Skeletal muscle tissue (tissue), 4 donors: ENCODE data around the gene DNAJC5G. TPM values are rescaled to one million over a fixed set of nuclear protein-coding genes. Genes with fewer than 3 reads are reported as not detected.

Experiments used
- H3K27ac ChIP-seq: one replicate; pipeline ENCODE4 v1.7.0; 2013; ENCODE audit warnings: mild to moderate bottlenecking, low read depth, low read length, inconsistent platforms
- H3K27me3 ChIP-seq, 3 donors: one replicate each; pipeline ENCODE4 v1.7.0; 2013; ENCODE audit warnings: low read length in 3 of 3; ENCODE audit not compliant: control insufficient read depth in 3 of 3, insufficient read depth in 3 of 3
- H3K36me3 ChIP-seq, 3 donors: one replicate each; pipeline ENCODE4 v1.7.0; 2013; ENCODE audit warnings: low read length in 3 of 3; ENCODE audit not compliant: control insufficient read depth in 3 of 3, insufficient read depth in 3 of 3
- H3K4me1 ChIP-seq, 3 donors: one replicate each; pipeline ENCODE4 v1.7.0; 2013; ENCODE audit warnings: low read length in 3 of 3, mild to moderate bottlenecking in 3 of 3; ENCODE audit not compliant: control insufficient read depth in 3 of 3, insufficient read depth in 3 of 3
- H3K4me3 ChIP-seq, 3 donors: one replicate each; pipeline ENCODE4 v1.7.0; 2013; ENCODE audit warnings: low read length in 3 of 3
- H3K9ac ChIP-seq, 3 donors: one replicate each; pipeline ENCODE4 v1.7.0; 2013; ENCODE audit warnings: low read length in 3 of 3, mild to moderate bottlenecking in 3 of 3, moderate library complexity in 2 of 3, low read depth in 1 of 3
- H3K9me3 ChIP-seq, 3 donors: one replicate each; pipeline ENCODE4 v1.7.0; 2013; ENCODE audit warnings: low read length in 3 of 3; ENCODE audit not compliant: control insufficient read depth in 3 of 3
- total RNA-seq: library from RNA; depleted of rRNA; stranded (reverse); fragments of >200 nt; gene quantifications from one replicate; pipeline ENCODE4 v1.2.3, GENCODE V29; 2014
- donor health status: Osteomylitis.

Gene DNAJC5G
- total RNA-seq, 1 donor from 2014 or later = under 0.01 TPM

- peaks cover 8 to 33% (median 30%) of the 10 kb centered on the region in 3 donors for H3K4me1 ChIP-seq
- no peaks in the 10 kb centered on the region for H3K9me3 ChIP-seq
- no peak overlapping the region for H3K9ac ChIP-seq
- peaks cover 4 to 29% (median 14%) of the 10 kb centered on the region in 3 donors for H3K27me3 ChIP-seq
- no peak overlapping the region for H3K27ac ChIP-seq
- H3K36me3 ChIP-seq = peaks cover 36 to 45% (median 41%) of the 10 kb centered on the region in 3 donors
- H3K4me3 ChIP-seq = no peak overlapping the region
These were observed 30.3 kb downstream of the DNAJC5G start for GRCh38 chr2:27305516-27305915.

DNA sequence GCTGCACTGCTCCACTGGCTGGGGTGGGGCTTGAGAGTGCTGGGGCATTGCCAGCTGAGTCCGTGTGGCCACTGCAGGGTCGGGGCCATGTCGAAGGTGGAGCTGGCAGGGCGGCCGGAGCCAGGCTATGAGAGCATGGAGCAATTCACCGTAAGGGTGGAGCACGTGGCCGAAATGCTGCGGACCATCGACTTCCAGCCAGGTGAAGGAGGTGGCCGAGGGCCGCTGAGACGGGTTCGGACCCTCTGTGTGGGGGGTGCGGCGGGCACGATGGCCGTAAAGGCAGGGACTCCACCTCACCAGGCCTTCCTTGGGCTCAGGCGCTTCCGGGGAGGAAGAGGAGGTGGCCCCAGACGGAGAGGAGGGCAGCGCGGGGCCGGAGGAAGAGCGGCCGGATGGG, 30.9 kb downstream of the DNAJC5G start:
- Histone ChIP-seq H3K4me1 (peaks cover 8 to 33% (median 30%) of the 10 kb centered on the region in 3 donors), H3K27ac (peak overlapping the region; percentile 2), H3K27me3 (peaks cover 4 to 29% (median 14%) of the 10 kb centered on the region in 3 donors), H3K36me3 (peaks cover 36 to 42% (median 38%) of the 10 kb centered on the region in 3 donors), H3K4me3 (no peak overlapping the region), H3K9ac (no peak overlapping the region), H3K9me3 (no peaks in the 10 kb centered on the region)

DNA sequence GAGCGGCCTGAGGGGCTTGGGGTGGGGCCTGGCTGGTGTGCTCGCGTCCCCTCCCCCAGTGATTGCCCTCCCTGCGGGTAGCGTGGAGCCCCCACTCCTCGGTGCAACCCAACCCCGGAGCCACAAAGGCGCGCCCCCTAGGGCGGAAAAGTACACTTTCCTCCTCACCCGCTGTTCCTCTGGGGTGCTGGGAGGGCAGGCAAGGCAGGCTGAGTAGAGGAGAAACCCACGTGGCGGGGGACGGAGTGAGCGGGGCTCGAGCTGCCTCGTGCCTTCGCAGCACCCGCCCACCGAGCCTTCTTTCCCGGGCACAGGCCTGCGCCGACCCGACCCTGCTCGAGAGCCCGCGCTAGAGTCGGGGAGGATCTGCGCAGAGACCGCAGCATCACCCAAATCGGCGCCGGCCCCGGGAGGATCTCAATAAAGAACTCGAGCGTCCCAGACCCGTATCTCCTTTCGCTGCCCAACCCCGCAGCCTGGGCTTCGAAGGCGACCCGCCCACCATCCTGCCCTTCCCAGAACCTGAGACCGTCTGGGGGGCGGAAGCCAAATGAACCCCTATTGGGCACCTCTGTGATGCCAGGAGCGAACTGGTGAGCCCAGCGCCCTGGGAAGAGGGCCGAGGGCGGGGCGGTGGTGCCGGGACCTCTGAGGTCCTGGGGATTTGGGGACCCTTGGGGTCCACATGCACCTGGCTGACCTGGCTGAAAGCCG, 31.5 kb downstream of the DNAJC5G start:
- no peak overlapping the region for H3K9ac ChIP-seq
- H3K27ac ChIP-seq = no peak overlapping the region
- peaks cover 34 to 38% (median 38%) of the 10 kb centered on the region in 3 donors for H3K36me3 ChIP-seq
- peaks cover 4 to 29% (median 14%) of the 10 kb centered on the region in 3 donors for H3K27me3 ChIP-seq
- no peak overlapping the region for H3K4me3 ChIP-seq
- H3K9me3 ChIP-seq = no peaks in the 10 kb centered on the region
- peaks cover 8 to 33% (median 30%) of the 10 kb centered on the region in 3 donors for H3K4me1 ChIP-seq

DNA sequence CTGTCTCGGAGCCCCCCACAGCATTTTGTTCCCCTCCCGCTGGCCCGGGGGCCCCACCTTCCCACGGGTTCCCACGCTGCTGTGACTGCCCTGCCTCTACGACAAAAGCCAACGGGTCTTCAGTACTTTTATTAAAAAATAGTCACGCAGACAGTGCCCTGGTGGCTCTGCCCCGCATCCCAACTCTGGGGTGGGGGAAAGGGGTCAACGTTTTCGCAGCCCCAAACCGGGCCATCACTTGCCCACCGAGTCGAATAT, 32.0 kb downstream of the DNAJC5G start:
- Histone ChIP-seq H3K36me3 (peaks cover 37 to 38% (median 38%) of the 10 kb centered on the region in 3 donors), H3K27me3 (peaks cover 4 to 29% (median 14%) of the 10 kb centered on the region in 3 donors), H3K9ac (no peak overlapping the region), H3K4me1 (peaks cover 8 to 33% (median 30%) of the 10 kb centered on the region in 3 donors), H3K27ac (no peak overlapping the region), H3K4me3 (no peak overlapping the region), H3K9me3 (no peaks in the 10 kb centered on the region)

GRCh38 chr2:27307545-27308358, 32.5 kb downstream of the DNAJC5G start:
- H3K9ac ChIP-seq = peak overlapping the region in 1 of 3 donors; percentile 45
- peaks cover 7 to 30% (median 30%) of the 10 kb centered on the region in 3 donors for H3K4me1 ChIP-seq
- H3K9me3 ChIP-seq = no peaks in the 10 kb centered on the region
- H3K4me3 ChIP-seq = no peak overlapping the region
- peaks cover 34 to 38% (median 38%) of the 10 kb centered on the region in 3 donors for H3K36me3 ChIP-seq
- H3K27me3 ChIP-seq = peaks cover 4 to 29% (median 14%) of the 10 kb centered on the region in 3 donors
- H3K27ac ChIP-seq = no peak overlapping the region

GRCh38 chr2:27308359-27308881, 33.2 kb downstream of the DNAJC5G start, which contains the start of gene UCN:
TSS of gene UCN (minus strand) at chr2:27308445. CDS start at chr2:27307895, 550 bp downstream.
- H3K4me3 ChIP-seq = peak within 1 kb of the TSS in 1 of 3 donors; percentile 41
- H3K27me3 ChIP-seq = peaks cover 4 to 29% (median 14%) of the 10 kb centered on the region in 3 donors
- no peaks in the 10 kb centered on the region for H3K9me3 ChIP-seq
- H3K9ac ChIP-seq = peak within 1 kb of the TSS in 1 of 3 donors; percentile 45
- no peak within 1 kb of the TSS for H3K27ac ChIP-seq
- H3K4me1 ChIP-seq = peaks cover 3 to 25% (median 25%) of the 10 kb centered on the region in 3 donors
- peaks cover 34 to 38% (median 38%) of the 10 kb centered on the region in 3 donors for H3K36me3 ChIP-seq

GRCh38 chr2:27309651-27310050, 34.4 kb downstream of the DNAJC5G start:
- Histone ChIP-seq H3K9me3 (no peaks in the 10 kb centered on the region), H3K27me3 (peaks cover 4 to 29% (median 14%) of the 10 kb centered on the region in 3 donors), H3K36me3 (peaks cover 32 to 34% (median 34%) of the 10 kb centered on the region in 3 donors), H3K27ac (no peak overlapping the region), H3K4me1 (peaks cover 3 to 30% (median 29%) of the 10 kb centered on the region in 3 donors), H3K4me3 (no peak overlapping the region), H3K9ac (no peak overlapping the region)

DNA sequence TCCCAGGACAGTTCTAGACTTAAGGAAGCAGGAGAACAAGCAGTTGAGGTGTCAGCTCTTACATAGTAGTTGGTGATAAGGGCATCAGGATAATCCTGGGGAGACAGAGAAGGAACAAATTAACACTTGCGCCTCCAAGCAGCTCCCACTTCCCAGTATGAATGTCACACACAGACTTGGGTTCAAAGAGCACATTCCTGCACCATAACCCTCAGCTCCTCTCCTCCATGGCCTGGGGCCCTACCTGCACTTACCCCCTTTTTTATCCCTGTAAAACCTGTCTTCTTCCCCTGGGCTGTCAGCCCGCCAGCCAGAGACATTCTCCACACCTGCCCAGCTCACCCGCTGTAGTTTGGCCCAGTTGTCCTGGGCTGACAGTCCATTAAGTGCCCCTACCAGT, 36.9 kb downstream of the DNAJC5G start:
- Histone ChIP-seq H3K9me3 (no peaks in the 10 kb centered on the region), H3K9ac (no peak overlapping the region), H3K36me3 (peaks cover 15 to 19% (median 18%) of the 10 kb centered on the region in 3 donors), H3K4me1 (peaks cover 6 to 34% (median 33%) of the 10 kb centered on the region in 3 donors), H3K4me3 (no peak overlapping the region), H3K27me3 (peaks cover 4 to 13% (median 4%) of the 10 kb centered on the region in 3 donors), H3K27ac (no peak overlapping the region)

GRCh38 chr2:27313882-27314645, 38.8 kb downstream of the DNAJC5G start:
- H3K36me3 ChIP-seq = peaks cover 0 to 10% (median 8%) of the 10 kb centered on the region in 3 donors
- no peak overlapping the region for H3K27ac ChIP-seq
- H3K9me3 ChIP-seq = no peaks in the 10 kb centered on the region

More at GRCh38 chr2:27313882-27314645, 38.8 kb downstream of the DNAJC5G start:
- Histone ChIP-seq H3K9ac (peak overlapping the region in 2 of 3 donors; percentile 19 to 50), H3K4me1 (peaks cover 10 to 28% (median 27%) of the 10 kb centered on the region in 3 donors), H3K4me3 (no peak overlapping the region), H3K27me3 (no peaks in the 10 kb centered on the region)
